ENCODE data around the gene MYLK4. TPM values are rescaled to one million over a fixed set of nuclear protein-coding genes. Genes with fewer than 3 reads are reported as not detected.

The MYLK4 gene
- total RNA-seq, 4 donors from 2014 or later: 1.2 to 6.4 (median 1.3) TPM

DNA sequence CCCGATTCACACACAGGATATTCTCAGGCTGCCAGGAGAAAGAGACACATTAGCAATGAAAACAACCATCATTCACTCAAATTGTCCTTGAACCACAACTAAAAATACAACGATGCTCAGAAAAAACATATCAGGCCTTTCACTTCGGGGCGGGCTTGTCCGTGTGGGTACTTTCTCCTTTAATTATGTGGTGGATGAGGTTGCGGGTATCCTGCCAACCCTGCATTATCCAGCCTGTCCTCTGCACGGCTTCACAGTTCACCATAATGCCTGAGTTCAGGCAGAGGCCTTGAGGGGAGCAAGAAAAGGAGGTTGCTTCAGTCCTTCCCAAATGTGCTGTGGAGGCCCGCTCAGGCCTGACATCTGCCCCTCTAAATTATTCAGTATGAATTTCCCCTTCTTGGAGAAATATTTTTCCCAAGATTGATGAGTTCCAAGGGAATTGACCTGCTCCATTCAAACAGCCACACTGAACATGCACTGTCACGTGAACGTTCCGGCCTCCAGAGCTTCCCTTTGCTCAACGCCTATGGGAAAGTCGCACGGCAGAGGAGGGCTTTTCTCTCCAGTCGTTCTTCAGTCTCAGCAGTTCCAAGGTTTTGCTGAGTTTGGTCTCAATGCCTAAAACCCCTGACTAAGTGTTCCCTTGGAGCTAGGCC, 70.3 kb downstream of the MYLK4 start:
- H3K27ac ChIP-seq: no peak overlapping the region
- intact Hi-C loops (cut with DNase I; ENCODE audit: low total_unique reads): no loop called here
- no peak for TF ChIP-seq POLR2A (IDR thresholded peaks at IDR 0.05)
- TF ChIP-seq, protein P1, sequence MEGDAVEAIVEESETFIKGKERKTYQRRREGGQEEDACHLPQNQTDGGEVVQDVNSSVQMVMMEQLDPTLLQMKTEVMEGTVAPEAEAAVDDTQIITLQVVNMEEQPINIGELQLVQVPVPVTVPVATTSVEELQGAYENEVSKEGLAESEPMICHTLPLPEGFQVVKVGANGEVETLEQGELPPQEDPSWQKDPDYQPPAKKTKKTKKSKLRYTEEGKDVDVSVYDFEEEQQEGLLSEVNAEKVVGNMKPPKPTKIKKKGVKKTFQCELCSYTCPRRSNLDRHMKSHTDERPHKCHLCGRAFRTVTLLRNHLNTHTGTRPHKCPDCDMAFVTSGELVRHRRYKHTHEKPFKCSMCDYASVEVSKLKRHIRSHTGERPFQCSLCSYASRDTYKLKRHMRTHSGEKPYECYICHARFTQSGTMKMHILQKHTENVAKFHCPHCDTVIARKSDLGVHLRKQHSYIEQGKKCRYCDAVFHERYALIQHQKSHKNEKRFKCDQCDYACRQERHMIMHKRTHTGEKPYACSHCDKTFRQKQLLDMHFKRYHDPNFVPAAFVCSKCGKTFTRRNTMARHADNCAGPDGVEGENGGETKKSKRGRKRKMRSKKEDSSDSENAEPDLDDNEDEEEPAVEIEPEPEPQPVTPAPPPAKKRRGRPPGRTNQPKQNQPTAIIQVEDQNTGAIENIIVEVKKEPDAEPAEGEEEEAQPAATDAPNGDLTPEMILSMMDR (IDR thresholded peaks at IDR 0.05): no peak
- DNase-seq: no peak
- no peaks in the 10 kb centered on the region for H3K36me3 ChIP-seq
- H3K27me3 ChIP-seq: no peaks in the 10 kb centered on the region
- no peak overlapping the region for H3K4me3 ChIP-seq
- no peaks in the 10 kb centered on the region for H3K9me3 ChIP-seq
- no peaks in the 10 kb centered on the region for H3K4me1 ChIP-seq

DNA sequence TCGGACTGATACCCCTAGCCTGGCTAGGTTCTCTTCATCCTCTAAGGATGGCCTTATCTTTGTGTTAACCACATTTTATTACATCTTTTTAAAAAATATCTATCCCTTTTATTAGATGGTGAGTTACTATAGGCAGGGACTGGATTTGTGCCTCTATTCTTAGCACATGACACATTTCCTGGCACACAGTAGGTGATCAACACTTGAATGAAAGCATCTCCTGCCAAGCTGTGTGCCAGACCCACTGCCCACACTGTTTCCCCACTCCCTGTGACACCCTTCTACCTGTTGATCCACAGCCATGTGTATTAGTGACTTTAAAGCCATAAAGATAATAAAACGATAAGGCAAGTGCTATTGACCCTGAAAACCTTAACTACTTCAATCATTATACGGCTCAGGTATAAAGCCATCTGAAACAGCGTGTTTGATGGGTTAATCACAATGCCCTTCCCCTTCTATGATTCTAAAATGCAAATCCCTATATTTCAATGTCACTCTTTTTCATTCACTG, 73.6 kb downstream of the MYLK4 start:
- DNase-seq: no peak
- H3K4me3 ChIP-seq: no peak overlapping the region
- no peaks in the 10 kb centered on the region for H3K9me3 ChIP-seq

DNA sequence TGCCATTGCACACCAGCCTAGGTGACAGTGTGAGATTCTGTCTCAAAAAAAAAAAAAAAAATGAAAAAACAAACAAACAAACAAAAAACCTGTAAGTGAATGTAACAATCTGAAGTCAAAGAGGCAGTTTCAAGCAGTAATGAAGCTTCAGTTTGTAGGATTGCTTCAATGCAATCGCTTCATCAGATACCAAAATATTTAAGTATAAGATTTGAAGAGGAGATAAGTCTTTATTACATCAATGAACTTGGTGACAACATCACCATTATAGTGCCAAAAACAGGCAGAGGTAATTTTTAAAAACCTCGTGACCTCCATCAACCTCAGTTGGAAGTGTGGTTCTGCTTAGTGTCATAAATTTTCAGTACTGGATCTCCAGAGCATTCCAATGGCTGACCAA, 74.7 kb downstream of the MYLK4 start:
- H3K4me1 ChIP-seq: no peaks in the 10 kb centered on the region
- H3K27ac ChIP-seq: no peak overlapping the region
- DNase-seq: no peak
- TF ChIP-seq, protein P1 (IDR thresholded peaks at IDR 0.05): no peak
- no peak for TF ChIP-seq POLR2A (IDR thresholded peaks at IDR 0.05)
- intact Hi-C loops (cut with DNase I; ENCODE audit: low total_unique reads): no loop called here
- no peaks in the 10 kb centered on the region for H3K27me3 ChIP-seq
- H3K9me3 ChIP-seq: no peaks in the 10 kb centered on the region
- no peak overlapping the region for H3K4me3 ChIP-seq
- H3K36me3 ChIP-seq: no peaks in the 10 kb centered on the region

More for the DNA sequence above, 73.6 kb downstream of the MYLK4 start:
- no peaks in the 10 kb centered on the region for H3K4me1 ChIP-seq
- no peak overlapping the region for H3K27ac ChIP-seq
- TF ChIP-seq, protein P1 (IDR thresholded peaks at IDR 0.05): no peak
- no peak for TF ChIP-seq POLR2A (IDR thresholded peaks at IDR 0.05)
- H3K27me3 ChIP-seq: no peaks in the 10 kb centered on the region
- intact Hi-C loops (cut with DNase I; ENCODE audit: low total_unique reads): no loop called here
- H3K36me3 ChIP-seq: no peaks in the 10 kb centered on the region

DNA sequence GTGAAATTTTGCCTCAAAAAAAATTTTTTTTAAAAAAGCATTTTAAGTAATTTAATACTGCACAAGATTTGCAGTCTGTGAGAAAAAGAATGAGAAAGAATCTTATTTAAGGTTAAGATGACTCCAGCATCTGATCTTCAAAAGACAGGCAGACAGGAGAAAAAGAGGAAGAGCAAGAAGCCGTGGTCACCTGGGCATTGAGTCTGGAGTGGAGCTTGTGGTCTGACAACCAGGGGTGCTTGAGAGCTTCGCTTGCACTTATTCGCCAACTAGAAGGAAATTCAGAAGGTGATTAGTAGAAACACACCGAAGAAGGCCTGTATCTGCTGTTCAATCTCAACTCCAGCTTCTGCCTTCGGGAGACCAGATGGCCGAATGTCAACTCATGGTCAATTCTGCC, 75.9 kb downstream of the MYLK4 start:
- Histone ChIP-seq H3K4me1 (no peaks in the 10 kb centered on the region), H3K9me3 (no peaks in the 10 kb centered on the region), H3K4me3 (no peak overlapping the region), H3K27ac (no peak overlapping the region), H3K27me3 (no peaks in the 10 kb centered on the region), H3K36me3 (no peaks in the 10 kb centered on the region)
- TF ChIP-seq, protein P1 (IDR thresholded peaks at IDR 0.05): no peak
- no peak for TF ChIP-seq POLR2A (IDR thresholded peaks at IDR 0.05)
- intact Hi-C loops (cut with DNase I; ENCODE audit: low total_unique reads): no loop called here
- DNase-seq: no peak

DNA sequence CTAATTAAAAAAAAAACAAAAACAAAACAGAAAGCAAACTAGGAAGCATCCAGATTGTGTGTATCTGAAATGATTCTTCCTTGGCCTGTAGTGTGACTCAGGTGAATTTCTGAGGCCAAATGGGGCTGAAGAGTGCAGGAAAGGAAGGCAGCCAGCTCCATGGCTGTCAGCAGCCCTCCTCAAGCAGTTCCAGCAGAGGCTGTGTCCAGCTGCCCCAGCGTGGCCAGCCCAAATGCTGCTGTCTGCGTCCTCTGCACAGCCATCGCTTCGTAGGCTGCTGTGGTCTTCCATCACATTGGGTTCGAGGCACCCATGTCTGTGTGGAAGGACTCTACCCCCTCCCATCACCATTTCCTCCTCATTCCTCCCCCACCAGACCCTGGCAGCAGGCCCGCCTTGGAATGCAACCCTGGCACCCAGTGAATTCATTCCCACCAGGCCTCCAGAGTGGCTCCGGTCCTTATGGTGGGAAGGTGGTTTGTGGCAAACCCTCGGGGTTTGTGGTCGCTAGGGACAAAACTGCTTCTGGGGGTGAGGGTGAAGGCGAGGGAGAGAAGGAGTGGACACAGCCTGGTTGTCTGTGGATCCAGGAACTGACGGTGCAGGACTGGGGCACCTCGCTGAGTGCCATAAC, 81.5 kb downstream of the MYLK4 start:
- Histone ChIP-seq H3K36me3 (no peaks in the 10 kb centered on the region), H3K4me1 (no peaks in the 10 kb centered on the region), H3K4me3 (no peak overlapping the region), H3K27ac (no peak overlapping the region), H3K9me3 (no peaks in the 10 kb centered on the region), H3K27me3 (no peaks in the 10 kb centered on the region)
- no peak for DNase-seq
- no peak for TF ChIP-seq POLR2A (IDR thresholded peaks at IDR 0.05)
- TF ChIP-seq, protein P1 (IDR thresholded peaks at IDR 0.05): no peak
- intact Hi-C loops (cut with DNase I; ENCODE audit: low total_unique reads): no loop called here
